SU-DHL-6 (cell line): ENCODE results near the gene CACNA1C.

Source experiments
- CTCF ChIP-seq: fragments of 200-600 bp; sonication (generic); IDR thresholded peaks from one replicate; pipeline ENCODE4 v1.5.1; 2017; ENCODE audit warnings: antibody characterized with exemption, mild to moderate bottlenecking, low read length, moderate library complexity; ENCODE audit not compliant: insufficient read depth, poor library complexity, severe bottlenecking
- EZH2phosphoT487 ChIP-seq: fragments of 200-600 bp; sonication (generic), shearing (Covaris generic); conservative IDR thresholded peaks from 2 replicates; pipeline ENCODE4 v1.6.1; 2018; ENCODE audit warnings: mild to moderate bottlenecking, antibody characterized with exemption, low read length, moderate library complexity, mixed read lengths

GRCh38 chr12:2489275-2489674 is 436.5 kb downstream of the CACNA1C start:
- TF ChIP-seq CTCF (no peak), EZH2phosphoT487 (no peak)
